Thyroid gland (tissue), 4 donors: ENCODE data around the gene PHLPP2. TPM values are rescaled to one million over a fixed set of nuclear protein-coding genes. Genes with fewer than 3 reads are reported as not detected.
A peak's percentile ranks its signal among the peaks of the same experiment; 100 is the strongest.

ENCODE experiments used
- DNase-seq, 2 donors: peaks; one replicate each; pipeline ENCODE4 v3.0.0-alpha.2; 2019
- H3K27ac ChIP-seq, 3 donors: fragments of 200-600 bp; sonication (generic); 1 replicate in 2 of 3; 2 replicates in 1 of 3; pipeline ENCODE4 v1.5.1; 2016 to 2019; ENCODE audit warnings: mild to moderate bottlenecking in 1 of 3, moderate library complexity in 1 of 3
- H3K27me3 ChIP-seq: fragments of 200-600 bp; sonication (generic); one replicate; pipeline ENCODE4 v1.5.1; 2019
- H3K36me3 ChIP-seq, 2 donors: fragments of 200-600 bp; sonication (generic); one replicate each; pipeline ENCODE4 v1.5.1; 2016 to 2019
- H3K4me1 ChIP-seq, 2 donors: fragments of 200-600 bp; sonication (generic); one replicate each; pipeline ENCODE4 v1.5.1; 2017 to 2019
- H3K4me3 ChIP-seq, 3 donors: fragments of 200-600 bp; sonication (generic); replicated peaks in 1 of 3; 1 replicate in 2 of 3; 2 replicates in 1 of 3; pipeline ENCODE4 v1.5.1; 2016; ENCODE audit warnings: mild to moderate bottlenecking in 1 of 3
- H3K9me3 ChIP-seq: fragments of 200-600 bp; sonication (generic); one replicate; pipeline ENCODE4 v1.5.1; 2017
- CTCF ChIP-seq, 6 experiments: fragments of 200-600 bp in 3 of 6; fragments of 450-650 bp in 3 of 6; sonication (generic) in 3 of 6; IDR thresholded peaks; one replicate each; pipeline ENCODE4 v1.5.1; 2016 to 2019; ENCODE audit warnings: antibody characterized with exemption in 6 of 6, mild to moderate bottlenecking in 2 of 6, inconsistent platforms in 1 of 6, moderate library complexity in 1 of 6
- POLR2A ChIP-seq, 2 donors: fragments of 450-650 bp; IDR thresholded peaks; one replicate each; pipeline ENCODE4 v1.6.1; 2017; ENCODE audit warnings: antibody characterized with exemption in 2 of 2, mild to moderate bottlenecking in 2 of 2, moderate library complexity in 1 of 2
- WGBS, 2 donors: methylation state at CpG; one replicate each; pipeline ENCODE4 v1.1.5; 2017; 5-methylcytosine and 5-hydroxymethylcytosine counted together
- intact Hi-C: fragments of 100-400 bp; cut with DNase I; formaldehyde crosslinking; loops from one replicate; pipeline ENCODE4 v1.15.1; 2023
- total RNA-seq, 4 donors: library from RNA; depleted of rRNA; stranded (reverse); fragments of >200 nt; gene quantifications; one replicate each; pipeline ENCODE4 v1.2.3, GENCODE V29; 2016

Gene PHLPP2
- total RNA-seq, 4 donors from 2014 or later: 17.7 to 36.9 (median 21.8) TPM

GRCh38 chr16:71630808-71631207 lies 93.7 kb downstream of the PHLPP2 start:
- Histone ChIP-seq H3K27me3 (no peaks in the 10 kb centered on the region), H3K9me3 (no peaks in the 10 kb centered on the region), H3K27ac (no peak overlapping the region), H3K4me1 (peaks cover 4 to 10% of the 10 kb centered on the region in 2 donors), H3K36me3 (no peaks in the 10 kb centered on the region), H3K4me3 (no peak overlapping the region)
- TF ChIP-seq POLR2A (IDR thresholded peaks at IDR 0.05): no peak
- no peak for TF ChIP-seq CTCF (IDR thresholded peaks at IDR 0.05)
- 91 to 96% methylated on average over 4 of the region's 4 CpGs for WGBS, 2 donors
- DNase-seq: no peak
- intact Hi-C loops: no loop called here

GRCh38 chr16:71629278-71630016 lies 95.1 kb downstream of the PHLPP2 start:
- H3K27me3 ChIP-seq: no peaks in the 10 kb centered on the region
- H3K4me1 ChIP-seq: peaks cover 4 to 10% of the 10 kb centered on the region in 2 donors
- peak overlapping the region in 1 of 3 donors; percentile 65 for H3K27ac ChIP-seq
- intact Hi-C loops: no loop called here
- no peak for TF ChIP-seq CTCF (IDR thresholded peaks at IDR 0.05)
- no peak for TF ChIP-seq POLR2A (IDR thresholded peaks at IDR 0.05)
- WGBS, 2 donors: 61 to 62% methylated on average over 11 of the region's 11 CpGs
- H3K36me3 ChIP-seq: no peaks in the 10 kb centered on the region
- H3K9me3 ChIP-seq: no peaks in the 10 kb centered on the region
- H3K4me3 ChIP-seq: no peak overlapping the region
- DNase-seq: no peak

GRCh38 chr16:71628810-71629209 lies 95.7 kb downstream of the PHLPP2 start:
- Histone ChIP-seq H3K4me1 (peaks cover 4 to 10% of the 10 kb centered on the region in 2 donors), H3K27ac (peak overlapping the region in 1 of 3 donors; percentile 65), H3K4me3 (no peak overlapping the region), H3K9me3 (no peaks in the 10 kb centered on the region), H3K36me3 (no peaks in the 10 kb centered on the region), H3K27me3 (no peaks in the 10 kb centered on the region)
- peak; percentile 74 to 77 for DNase-seq
- intact Hi-C loops: no loop called here
- TF ChIP-seq CTCF (IDR thresholded peaks at IDR 0.05): no peak
- peak in 1 of 2 donors; percentile 38 for TF ChIP-seq POLR2A (IDR thresholded peaks at IDR 0.05)
- 16% methylated on average over 5 of the region's 5 CpGs for WGBS, 2 donors

GRCh38 chr16:71627731-71628181 lies 96.7 kb downstream of the PHLPP2 start:
- H3K4me3 ChIP-seq: no peak overlapping the region
- H3K9me3 ChIP-seq: no peaks in the 10 kb centered on the region
- no peaks in the 10 kb centered on the region for H3K36me3 ChIP-seq
- DNase-seq: no peak
- 83 to 89% methylated on average over 7 of the region's 7 CpGs for WGBS, 2 donors
- H3K4me1 ChIP-seq: peaks cover 4 to 10% of the 10 kb centered on the region in 2 donors
- no peak overlapping the region for H3K27ac ChIP-seq
- no peaks in the 10 kb centered on the region for H3K27me3 ChIP-seq
- no peak for TF ChIP-seq POLR2A (IDR thresholded peaks at IDR 0.05)
- no peak for TF ChIP-seq CTCF (IDR thresholded peaks at IDR 0.05)
- intact Hi-C loops: no loop called here

- TF ChIP-seq POLR2A (IDR thresholded peaks at IDR 0.05): no peak
- TF ChIP-seq CTCF (IDR thresholded peaks at IDR 0.05): no peak
- peak overlapping the region in 2 of 3 donors; percentile 25 to 51 for H3K4me3 ChIP-seq
- intact Hi-C loops: no loop called here
- no peaks in the 10 kb centered on the region for H3K27me3 ChIP-seq
- H3K9me3 ChIP-seq: no peaks in the 10 kb centered on the region
- WGBS, 2 donors: 7 to 8% methylated on average over 12 to 13 of the region's 13 CpGs
- no peaks in the 10 kb centered on the region for H3K36me3 ChIP-seq
- peaks cover 4 to 10% of the 10 kb centered on the region in 2 donors for H3K4me1 ChIP-seq
- peak; percentile 41 to 55 for DNase-seq
- peak overlapping the region in 1 of 3 donors; percentile 71 for H3K27ac ChIP-seq
Observed at GRCh38 chr16:71626858-71627213, 97.7 kb downstream of the PHLPP2 start.
